GM18861 (cell line): ENCODE results near the gene GPHN.

Experiments used
- ATAC-seq: cut with Tn5 transposase; IDR thresholded peaks from one replicate; pipeline ENCODE4 v1.9.1; 2021; ENCODE audit not compliant: unreplicated experiment

Gene GPHN

GRCh38 chr14:66596241-66596985, 88.5 kb downstream of the GPHN start:
- ATAC-seq: no peak

- ATAC-seq: no peak
Measured at GRCh38 chr14:66600416-66600815, 92.5 kb downstream of the GPHN start.

- ATAC-seq: peak; percentile 49
Measured at GRCh38 chr14:66601932-66602578, 94.1 kb downstream of the GPHN start.

GRCh38 chr14:66603945-66604344, 96.0 kb downstream of the GPHN start:
- ATAC-seq: no peak

- no peak for ATAC-seq
Measured at GRCh38 chr14:66606826-66607225, 98.9 kb downstream of the GPHN start.

- ATAC-seq: no peak
Measured at GRCh38 chr14:66610154-66610563, 102.2 kb downstream of the GPHN start.

GRCh38 chr14:66613344-66613743, 105.4 kb downstream of the GPHN start:
- no peak for ATAC-seq

GRCh38 chr14:66619952-66620351, 112.0 kb downstream of the GPHN start:
- no peak for ATAC-seq

- no peak for ATAC-seq
Measured at GRCh38 chr14:66623838-66624237, 115.9 kb downstream of the GPHN start.

GRCh38 chr14:66624336-66624937, 116.5 kb downstream of the GPHN start:
- ATAC-seq: no peak

- ATAC-seq: no peak
Measured at GRCh38 chr14:66628636-66629035, 120.7 kb downstream of the GPHN start.

GRCh38 chr14:66629499-66629898, 121.6 kb downstream of the GPHN start:
- no peak for ATAC-seq

GRCh38 chr14:66634876-66635275, 126.9 kb downstream of the GPHN start:
- no peak for ATAC-seq

- no peak for ATAC-seq
Measured at GRCh38 chr14:66635435-66635834, 127.5 kb downstream of the GPHN start.

- ATAC-seq: no peak
Measured at GRCh38 chr14:66636240-66636639, 128.3 kb downstream of the GPHN start.

GRCh38 chr14:66638689-66639088, 130.7 kb downstream of the GPHN start:
- ATAC-seq: no peak

- no peak for ATAC-seq
Measured at GRCh38 chr14:66641861-66642635, 134.1 kb downstream of the GPHN start.

- no peak for ATAC-seq
Measured at GRCh38 chr14:66643344-66643743, 135.4 kb downstream of the GPHN start.

- no peak for ATAC-seq
Measured at GRCh38 chr14:66645716-66646115, 137.8 kb downstream of the GPHN start.

GRCh38 chr14:66649498-66649897, 141.6 kb downstream of the GPHN start:
- ATAC-seq: peak; percentile 69

GRCh38 chr14:66650491-66650911, 142.6 kb downstream of the GPHN start:
- ATAC-seq: peak; percentile 54
